Progenitor cell of endocrine pancreas (in vitro differentiated cells): ENCODE measurements around the gene SERF2. TPM values are rescaled to one million over a fixed set of nuclear protein-coding genes. Genes with fewer than 3 reads are reported as not detected.
"Not testable (repeated sequence)": the region's sequence is repeated elsewhere in the genome, so short reads cannot be mapped to it uniquely, and the experiment has no call there.

Experiments used
- DNase-seq: peaks from one replicate; pipeline ENCODE4 v3.0.0; 2021; ENCODE audit warnings: low spot score; ENCODE audit not compliant: unreplicated experiment
- H3K27ac Mint-ChIP-seq: 2 replicates; pipeline ENCODE4 v1.8.0; 2021; ENCODE audit warnings: mild to moderate bottlenecking, moderate library complexity, mixed read lengths
- H3K27me3 Mint-ChIP-seq: 2 replicates; pipeline ENCODE4 v1.8.0; 2021; ENCODE audit warnings: mixed read lengths
- H3K36me3 Mint-ChIP-seq: 2 replicates; pipeline ENCODE4 v1.8.0; 2022; ENCODE audit warnings: mixed read lengths; ENCODE audit not compliant: insufficient read depth
- H3K4me1 Mint-ChIP-seq: 2 replicates; pipeline ENCODE4 v1.8.0; 2021; ENCODE audit warnings: low read depth, mixed read lengths
- H3K4me3 Mint-ChIP-seq: 2 replicates; pipeline ENCODE4 v1.8.0; 2021; ENCODE audit warnings: low read depth, mild to moderate bottlenecking, moderate library complexity, mixed read lengths
- H3K9me3 Mint-ChIP-seq: 2 replicates; pipeline ENCODE4 v1.8.0; 2021; ENCODE audit warnings: low read depth, mixed read lengths
- CTCF ChIP-seq: fragments of 200-600 bp; sonication (generic); IDR thresholded peaks from one replicate; pipeline ENCODE4 v1.5.0; 2021; ENCODE audit warnings: antibody characterized with exemption, mild to moderate bottlenecking; ENCODE audit not compliant: unreplicated experiment
- long read RNA-seq: library from polyadenylated mRNA; unstranded; transcript quantifications from one replicate; pipeline ENCODE4 v2.0.0, GENCODE V29; 2020
- total RNA-seq: library from RNA; stranded (reverse); gene quantifications from 2 replicates; pipeline ENCODE4 v1.2.1, GENCODE V29; 2021

The SERF2 gene
- total RNA-seq, result 597 and 612 TPM in 2 replicates
- long read RNA-seq, transcript SERF2-201 (3 exons, 1,537 nt), result major isoform, 157 of 182 reads
- long read RNA-seq, transcript SERF2-207 (2 exons, 582 nt), result minor isoform, 7 of 182 reads
- long read RNA-seq, partial matches to known transcripts, result 1 of 182 reads
- long read RNA-seq, other reads (novel, unspliced or antisense), result 14 of 182 reads

GRCh38 chr15:43791993-43792760 is at the start of gene SERF2:
Gene SERF2 (plus strand): TSS chr15:43792320. CDS start chr15:43792377, 57 bp downstream.
- Mint-ChIP-seq H3K4me3 (peak within 1 kb of the TSS; percentile 96), H3K9me3 (no peaks in the 10 kb centered on the region), H3K36me3 (peaks cover 10% of the 10 kb centered on the region), H3K27me3 (no peaks in the 10 kb centered on the region), H3K27ac (peak within 1 kb of the TSS; percentile 100), H3K4me1 (peaks cover 21% of the 10 kb centered on the region)
- DNase-seq, result peak; percentile 100
- no peak for TF ChIP-seq CTCF

GRCh38 chr15:43746245-43746902 is 45.7 kb upstream of the SERF2 start, which contains the start of gene PDIA3:
Gene PDIA3 (plus strand): TSS chr15:43746438. CDS start chr15:43746540, 102 bp downstream.
- Mint-ChIP-seq H3K4me1 (peaks cover 21% of the 10 kb centered on the region), H3K27ac (peak within 1 kb of the TSS; percentile 99), H3K4me3 (peak within 1 kb of the TSS; percentile 98)
- not testable (repeated sequence) for H3K36me3 Mint-ChIP-seq, H3K27me3 Mint-ChIP-seq, H3K9me3 Mint-ChIP-seq
- peak; percentile 90 for DNase-seq
- peak; percentile 35 for TF ChIP-seq CTCF

- not testable (repeated sequence) for H3K9me3 Mint-ChIP-seq, DNase-seq, H3K27me3 Mint-ChIP-seq, H3K36me3 Mint-ChIP-seq
- Mint-ChIP-seq H3K4me3 (peak overlapping the region; percentile 98), H3K27ac (peak overlapping the region; percentile 99), H3K4me1 (peaks cover 22% of the 10 kb centered on the region)
Observed at GRCh38 chr15:43746903-43747309, 45.2 kb upstream of the SERF2 start.

- Mint-ChIP-seq H3K27ac (peak overlapping the region; percentile 50), H3K27me3 (no peaks in the 10 kb centered on the region), H3K36me3 (peaks cover 9% of the 10 kb centered on the region), H3K4me3 (peak overlapping the region; percentile 98), H3K9me3 (no peaks in the 10 kb centered on the region), H3K4me1 (peaks cover 25% of the 10 kb centered on the region)
- TF ChIP-seq CTCF, result no peak
- DNase-seq, result no peak
Observed at GRCh38 chr15:43748376-43748775, 43.7 kb upstream of the SERF2 start.

GRCh38 chr15:43749690-43750345 is 42.3 kb upstream of the SERF2 start:
- Mint-ChIP-seq H3K27me3 (no peaks in the 10 kb centered on the region), H3K9me3 (no peaks in the 10 kb centered on the region), H3K27ac (no peak overlapping the region), H3K36me3 (peaks cover 13% of the 10 kb centered on the region), H3K4me1 (peaks cover 25% of the 10 kb centered on the region), H3K4me3 (no peak overlapping the region)
- no peak for TF ChIP-seq CTCF
- no peak for DNase-seq
